Lower lobe of right lung (tissue), 2 donors: ENCODE data around the gene PYROXD2. TPM values are rescaled to one million over a fixed set of nuclear protein-coding genes. Genes with fewer than 3 reads are reported as not detected.

ENCODE experiments used
- ATAC-seq, 2 donors: fragments of 200-7000 bp; cut with Tn5 transposase; one replicate each; pipeline ENCODE4 v1.9.1; 2020 to 2022; ENCODE audit warnings: mild to moderate bottlenecking in 2 of 2, moderate library complexity in 2 of 2
- DNase-seq: peaks from one replicate; pipeline ENCODE4 v3.0.0-alpha.2; 2020
- H3K27ac ChIP-seq: fragments of 200-600 bp; one replicate; pipeline ENCODE4 v1.8.0; 2022
- H3K27me3 ChIP-seq: fragments of 200-600 bp; one replicate; pipeline ENCODE4 v1.8.0; 2022; ENCODE audit warnings: low read depth
- H3K36me3 ChIP-seq: fragments of 200-600 bp; one replicate; pipeline ENCODE4 v1.8.0; 2022; ENCODE audit warnings: mild to moderate bottlenecking
- H3K4me1 ChIP-seq: fragments of 200-600 bp; one replicate; pipeline ENCODE4 v1.8.0; 2022
- H3K4me3 ChIP-seq: fragments of 200-600 bp; one replicate; pipeline ENCODE4 v1.8.0; 2022; ENCODE audit warnings: mild to moderate bottlenecking
- H3K9me3 ChIP-seq: fragments of 200-600 bp; one replicate; pipeline ENCODE4 v1.8.0; 2022
- CTCF ChIP-seq: fragments of 200-600 bp; IDR thresholded peaks from one replicate; pipeline ENCODE4 v1.8.0; 2022; ENCODE audit warnings: antibody characterized with exemption, mild to moderate bottlenecking
- intact Hi-C: fragments of 100-400 bp; cut with DNase I; formaldehyde crosslinking; loops from one replicate; pipeline ENCODE4 v1.11.0; 2022
- total RNA-seq: library from RNA; stranded (reverse); fragmentation: NEBNext Ultra II Directional; extraction: Animal tissue kit (Norgen Biotek cat#: 25700); gene quantifications from one replicate; pipeline ENCODE4 v1.2.1, GENCODE V29; 2021
- donor health status: DM: no; HTN: yes; CAD: no; lungs with severe emphysema.

Gene PYROXD2
- total RNA-seq, 1 donor from 2014 or later = 17.8 TPM

GRCh38 chr10:98377536-98377935, 37.4 kb downstream of the PYROXD2 start:
- H3K9me3 ChIP-seq = no peaks in the 10 kb centered on the region
- intact Hi-C loops = no loop called here
- H3K27ac ChIP-seq = no peak overlapping the region
- no peak for TF ChIP-seq CTCF
- H3K4me1 ChIP-seq = no peaks in the 10 kb centered on the region
- no peaks in the 10 kb centered on the region for H3K36me3 ChIP-seq
- ATAC-seq (no peak), DNase-seq (no peak)
- no peaks in the 10 kb centered on the region for H3K27me3 ChIP-seq
- H3K4me3 ChIP-seq = no peak overlapping the region

GRCh38 chr10:98377001-98377400, 38.0 kb downstream of the PYROXD2 start:
- intact Hi-C loops = no loop called here
- ATAC-seq (no peak), DNase-seq (no peak)
- no peak overlapping the region for H3K27ac ChIP-seq
- H3K4me3 ChIP-seq = no peak overlapping the region
- no peak for TF ChIP-seq CTCF
- no peaks in the 10 kb centered on the region for H3K4me1 ChIP-seq
- H3K27me3 ChIP-seq = no peaks in the 10 kb centered on the region
- H3K36me3 ChIP-seq = no peaks in the 10 kb centered on the region
- H3K9me3 ChIP-seq = no peaks in the 10 kb centered on the region

- H3K36me3 ChIP-seq = no peaks in the 10 kb centered on the region
- no peaks in the 10 kb centered on the region for H3K9me3 ChIP-seq
- no peak for DNase-seq
- intact Hi-C loops = no loop called here
- H3K27me3 ChIP-seq = no peaks in the 10 kb centered on the region
- no peak overlapping the region for H3K4me3 ChIP-seq
- no peak for ATAC-seq
- peaks cover 1% of the 10 kb centered on the region for H3K4me1 ChIP-seq
- no peak overlapping the region for H3K27ac ChIP-seq
- no peak for TF ChIP-seq CTCF
Measured at GRCh38 chr10:98376485-98376884, 38.5 kb downstream of the PYROXD2 start.

- intact Hi-C loops = no loop called here
- ATAC-seq (peak in 1 of 2 donors; percentile 44), DNase-seq (no peak)
- Histone ChIP-seq H3K36me3 (no peaks in the 10 kb centered on the region), H3K4me3 (no peak overlapping the region), H3K9me3 (no peaks in the 10 kb centered on the region), H3K4me1 (peaks cover 10% of the 10 kb centered on the region), H3K27ac (no peak overlapping the region), H3K27me3 (no peaks in the 10 kb centered on the region)
- TF ChIP-seq CTCF = no peak
Measured at GRCh38 chr10:98374217-98374985, 40.6 kb downstream of the PYROXD2 start.

GRCh38 chr10:98373260-98374040, 41.5 kb downstream of the PYROXD2 start:
- ATAC-seq (no peak), DNase-seq (no peak)
- Histone ChIP-seq H3K9me3 (no peaks in the 10 kb centered on the region), H3K4me1 (peaks cover 10% of the 10 kb centered on the region), H3K36me3 (no peaks in the 10 kb centered on the region), H3K27ac (no peak overlapping the region), H3K4me3 (no peak overlapping the region), H3K27me3 (no peaks in the 10 kb centered on the region)
- intact Hi-C loops = no loop called here
- TF ChIP-seq CTCF = no peak
